GM19239 (cell line): Measurements from ENCODE around the gene DAZAP1.

Experiments
- DNase-seq: peaks from one replicate; pipeline ENCODE4 v3.0.0; 2011; ENCODE audit warnings: low spot score; ENCODE audit not compliant: insufficient read length
- FAIRE-seq: peaks from 2 replicates; lab custom pipeline; 2011; peaks lifted over from hg19 to GRCh38; lab: Jason Lieb, UNC

The DAZAP1 gene

GRCh38 chr19:1392407-1392806 lies 15.0 kb upstream of the DAZAP1 start:
- FAIRE-seq, result no peak
- DNase-seq, result no peak

GRCh38 chr19:1392939-1393530 lies 14.4 kb upstream of the DAZAP1 start:
- FAIRE-seq (no peak), DNase-seq (no peak)

- FAIRE-seq (no peak), DNase-seq (no peak)
These were observed 13.5 kb upstream of the DAZAP1 start for GRCh38 chr19:1393841-1394240.

GRCh38 chr19:1394252-1395193 lies 12.9 kb upstream of the DAZAP1 start:
- no peak for FAIRE-seq
- no peak for DNase-seq

GRCh38 chr19:1395194-1396018 lies 12.0 kb upstream of the DAZAP1 start:
- FAIRE-seq (no peak), DNase-seq (no peak)

- DNase-seq, result no peak
- FAIRE-seq, result no peak
These were observed 11.2 kb upstream of the DAZAP1 start for GRCh38 chr19:1396019-1396767.

GRCh38 chr19:1396768-1397679 lies 10.4 kb upstream of the DAZAP1 start:
- FAIRE-seq (no peak), DNase-seq (no peak)

GRCh38 chr19:1397838-1398237 lies 9.5 kb upstream of the DAZAP1 start:
- no peak for FAIRE-seq
- DNase-seq, result no peak

- FAIRE-seq (no peak), DNase-seq (no peak)
These were observed 8.3 kb upstream of the DAZAP1 start for GRCh38 chr19:1399079-1399478.

GRCh38 chr19:1399745-1400144 lies 7.6 kb upstream of the DAZAP1 start:
- DNase-seq (no peak), FAIRE-seq (no peak)

GRCh38 chr19:1400281-1401137 lies 6.9 kb upstream of the DAZAP1 start:
- DNase-seq, result no peak
- no peak for FAIRE-seq

GRCh38 chr19:1401138-1401888 lies 6.1 kb upstream of the DAZAP1 start, which contains the start of gene GAMT:
TSS of gene GAMT (minus strand) at chr19:1401542. CDS start at chr19:1401476, 66 bp downstream.
- DNase-seq, result peak; percentile 76
- FAIRE-seq, result no peak

- DNase-seq (no peak), FAIRE-seq (no peak)
These were observed 5.5 kb upstream of the DAZAP1 start for GRCh38 chr19:1401889-1402217.

- no peak for DNase-seq
These were observed 4.8 kb upstream of the DAZAP1 start for GRCh38 chr19:1402411-1403070.

GRCh38 chr19:1406774-1407527 lies 435 bp upstream of the DAZAP1 start:
- peak; percentile 95 for FAIRE-seq

More at GRCh38 chr19:1402411-1403070, 4.8 kb upstream of the DAZAP1 start:
- no peak for FAIRE-seq

More at GRCh38 chr19:1406774-1407527, 435 bp upstream of the DAZAP1 start:
- DNase-seq, result peak; percentile 99
